Measurements from ENCODE around the gene CYP27C1.

The CYP27C1 gene

GRCh38 chr2:127208313-127208712, 11.8 kb downstream of the CYP27C1 start:
- H3K4me3 ChIP-seq (replicated peaks in 1 of 2; ENCODE audit: low read depth in 2 of 2, low read length in 2 of 2), result no peak overlapping the region
- DNase-seq (ENCODE audit: low read depth in 2 of 2), result no peak
- TF ChIP-seq, protein P1, sequence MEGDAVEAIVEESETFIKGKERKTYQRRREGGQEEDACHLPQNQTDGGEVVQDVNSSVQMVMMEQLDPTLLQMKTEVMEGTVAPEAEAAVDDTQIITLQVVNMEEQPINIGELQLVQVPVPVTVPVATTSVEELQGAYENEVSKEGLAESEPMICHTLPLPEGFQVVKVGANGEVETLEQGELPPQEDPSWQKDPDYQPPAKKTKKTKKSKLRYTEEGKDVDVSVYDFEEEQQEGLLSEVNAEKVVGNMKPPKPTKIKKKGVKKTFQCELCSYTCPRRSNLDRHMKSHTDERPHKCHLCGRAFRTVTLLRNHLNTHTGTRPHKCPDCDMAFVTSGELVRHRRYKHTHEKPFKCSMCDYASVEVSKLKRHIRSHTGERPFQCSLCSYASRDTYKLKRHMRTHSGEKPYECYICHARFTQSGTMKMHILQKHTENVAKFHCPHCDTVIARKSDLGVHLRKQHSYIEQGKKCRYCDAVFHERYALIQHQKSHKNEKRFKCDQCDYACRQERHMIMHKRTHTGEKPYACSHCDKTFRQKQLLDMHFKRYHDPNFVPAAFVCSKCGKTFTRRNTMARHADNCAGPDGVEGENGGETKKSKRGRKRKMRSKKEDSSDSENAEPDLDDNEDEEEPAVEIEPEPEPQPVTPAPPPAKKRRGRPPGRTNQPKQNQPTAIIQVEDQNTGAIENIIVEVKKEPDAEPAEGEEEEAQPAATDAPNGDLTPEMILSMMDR (IDR thresholded peaks at IDR 0.05; ENCODE audit: low read depth, low read length), result no peak

GRCh38 chr2:127205218-127206125, 14.6 kb downstream of the CYP27C1 start:
- H3K4me3 ChIP-seq (replicated peaks in 1 of 2; ENCODE audit: low read depth in 2 of 2, low read length in 2 of 2), result no peak overlapping the region
- TF ChIP-seq, protein P1 (IDR thresholded peaks at IDR 0.05; ENCODE audit: low read depth, low read length), result no peak
- DNase-seq (ENCODE audit: low read depth in 2 of 2), result no peak

DNA sequence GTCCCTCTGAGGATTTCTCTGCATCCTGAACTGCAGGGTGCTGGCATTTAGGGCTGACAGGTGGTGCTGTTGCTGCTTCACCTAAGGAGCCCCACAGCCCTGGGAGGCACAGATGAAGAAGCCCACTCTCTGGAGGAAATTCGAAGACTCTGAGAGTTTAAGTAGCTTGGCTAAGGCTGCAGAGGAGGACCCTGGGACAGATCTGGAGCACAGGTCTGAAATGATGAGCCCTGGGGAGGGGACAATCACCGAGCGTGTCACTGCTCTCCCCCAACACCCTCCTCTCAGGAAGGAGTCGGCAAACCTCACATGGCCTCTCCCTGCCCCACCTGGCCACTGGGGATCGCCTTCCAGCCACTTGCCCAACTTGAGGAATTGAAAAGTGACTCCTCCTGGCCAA, 18.6 kb downstream of the CYP27C1 start:
- DNase-seq (ENCODE audit: low read depth in 2 of 2), result no peak
- TF ChIP-seq, protein P1 (IDR thresholded peaks at IDR 0.05; ENCODE audit: low read depth, low read length), result no peak
- H3K4me3 ChIP-seq (replicated peaks in 1 of 2; ENCODE audit: low read depth in 2 of 2, low read length in 2 of 2), result no peak overlapping the region

GRCh38 chr2:127200962-127201361, 19.1 kb downstream of the CYP27C1 start:
- H3K4me3 ChIP-seq (replicated peaks in 1 of 2; ENCODE audit: low read depth in 2 of 2, low read length in 2 of 2), result no peak overlapping the region
- TF ChIP-seq, protein P1 (IDR thresholded peaks at IDR 0.05; ENCODE audit: low read depth, low read length), result no peak
- DNase-seq (ENCODE audit: low read depth in 2 of 2), result no peak

DNA sequence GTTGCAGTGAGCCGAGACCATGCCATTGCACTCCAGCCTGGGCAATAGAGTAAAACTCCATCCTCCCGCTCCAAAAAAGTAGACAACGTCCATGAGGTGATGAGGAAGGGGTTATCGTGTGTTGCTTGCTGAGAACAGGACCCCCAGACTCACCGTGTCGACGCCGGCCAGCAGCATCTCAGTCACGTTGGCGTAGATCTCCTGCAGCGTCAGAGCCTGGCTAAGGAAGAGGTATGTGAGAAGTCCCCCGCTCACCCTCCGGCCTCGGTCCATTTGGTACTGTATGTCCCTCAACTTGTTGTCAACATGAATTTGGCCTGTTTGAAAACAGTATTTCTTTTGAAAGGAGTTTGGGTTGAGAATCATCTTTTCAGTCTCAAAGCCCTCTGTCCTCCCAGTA, 20.9 kb downstream of the CYP27C1 start:
- no peak overlapping the region for H3K4me3 ChIP-seq (replicated peaks in 1 of 2; ENCODE audit: low read depth in 2 of 2, low read length in 2 of 2)
- no peak for DNase-seq (ENCODE audit: low read depth in 2 of 2)
- TF ChIP-seq, protein P1 (IDR thresholded peaks at IDR 0.05; ENCODE audit: low read depth, low read length), result no peak

GRCh38 chr2:127197475-127198385, 22.4 kb downstream of the CYP27C1 start:
- H3K4me3 ChIP-seq (replicated peaks in 1 of 2; ENCODE audit: low read depth in 2 of 2, low read length in 2 of 2), result no peak overlapping the region
- TF ChIP-seq, protein P1 (IDR thresholded peaks at IDR 0.05; ENCODE audit: low read depth, low read length), result peak; percentile 53
- peak; percentile 58 to 64 for DNase-seq (ENCODE audit: low read depth in 2 of 2)

Data from cardiac fibroblast (primary cell).